ENCODE measurements around the gene RIMS3.

- TF ChIP-seq MAX (IDR thresholded peaks at IDR 0.05) = no peak
- peak; percentile 74 to 78 (median 75) for TF ChIP-seq CTCF (IDR thresholded peaks at IDR 0.05 in 2 of 3, conservative IDR thresholded peaks at IDR 0.05 in 1 of 3; ENCODE audit: borderline replicate concordance in 1 of 3, insufficient read depth in 1 of 3, low read depth in 2 of 3, low read length in 2 of 3)
- TF ChIP-seq RAD21 (IDR thresholded peaks at IDR 0.05; ENCODE audit: low read depth) = peak; percentile 80
- no peak for TF ChIP-seq POLR2A (IDR thresholded peaks at IDR 0.05; ENCODE audit: borderline replicate concordance, extremely low read depth, insufficient read depth, insufficient read length)
- no peak for TF ChIP-seq SP1 (IDR thresholded peaks at IDR 0.05; ENCODE audit: low read depth)
- TF ChIP-seq POLR2AphosphoS5 (IDR thresholded peaks at IDR 0.05; ENCODE audit: low read depth, low read length) = no peak
- no peak for TF ChIP-seq CEBPB (IDR thresholded peaks at IDR 0.05; ENCODE audit: low read depth)
These were observed 73.2 kb downstream of the RIMS3 start for GRCh38 chr1:40592107-40592803.

All from HCT116 (cell line).